HG02973 (cell line): Measurements from ENCODE around the gene ALOX12B.

Experiments
- ATAC-seq: cut with Tn5 transposase; IDR thresholded peaks from one replicate; pipeline ENCODE4 v1.9.1; 2021; ENCODE audit warnings: moderate library complexity; ENCODE audit not compliant: unreplicated experiment

ALOX12B gene

DNA sequence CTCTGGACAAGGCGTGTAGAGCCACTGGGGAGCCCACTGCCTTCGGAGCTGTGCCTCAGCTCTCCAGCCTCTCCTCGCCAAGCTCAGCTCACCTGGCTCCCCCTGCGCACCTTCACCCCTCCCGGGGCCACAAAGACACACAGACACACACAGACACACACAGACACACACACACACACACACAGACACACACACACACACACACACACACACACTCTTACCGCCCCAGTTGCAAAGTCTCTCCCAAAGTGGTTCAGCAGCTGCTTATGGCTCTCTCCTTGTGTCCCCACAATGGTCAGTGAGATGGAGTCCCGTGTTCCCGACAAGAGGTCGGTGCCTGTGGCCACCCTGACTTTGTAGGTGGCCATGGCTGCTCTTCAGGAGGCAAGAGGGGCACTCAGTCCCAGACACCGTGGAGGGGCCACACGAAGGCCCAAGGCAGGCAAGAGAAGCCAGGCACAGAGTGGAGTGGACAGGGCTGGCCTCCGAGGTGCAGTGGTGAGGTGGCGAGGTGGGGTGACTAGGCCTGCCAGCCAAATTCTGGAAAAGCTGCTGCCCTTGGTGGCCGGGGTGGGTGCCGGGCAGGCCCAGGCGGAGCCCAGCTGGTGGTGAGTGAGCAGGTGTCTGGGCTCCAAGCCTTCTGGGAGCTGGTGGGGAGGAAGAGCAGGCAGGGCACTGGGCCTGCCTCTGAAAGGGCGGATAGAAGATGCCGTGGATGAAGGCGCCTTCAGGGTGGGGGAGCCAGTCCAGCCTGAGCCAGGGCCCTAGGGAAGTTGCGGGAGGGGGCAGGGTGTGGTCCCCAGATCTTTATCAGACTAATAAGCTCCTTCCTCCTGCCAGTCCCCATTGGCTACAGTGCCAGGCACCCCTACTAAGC is at the start of gene ALOX12B:
ALOX12B (minus strand) TSS at position 642 of the 877 bp plus-strand sequence; CDS start at position 368, 274 bp downstream.
- ATAC-seq = no peak

- ATAC-seq = no peak
Observed at GRCh38 chr17:8133941-8134340, 46.4 kb upstream of the ALOX12B start.

DNA sequence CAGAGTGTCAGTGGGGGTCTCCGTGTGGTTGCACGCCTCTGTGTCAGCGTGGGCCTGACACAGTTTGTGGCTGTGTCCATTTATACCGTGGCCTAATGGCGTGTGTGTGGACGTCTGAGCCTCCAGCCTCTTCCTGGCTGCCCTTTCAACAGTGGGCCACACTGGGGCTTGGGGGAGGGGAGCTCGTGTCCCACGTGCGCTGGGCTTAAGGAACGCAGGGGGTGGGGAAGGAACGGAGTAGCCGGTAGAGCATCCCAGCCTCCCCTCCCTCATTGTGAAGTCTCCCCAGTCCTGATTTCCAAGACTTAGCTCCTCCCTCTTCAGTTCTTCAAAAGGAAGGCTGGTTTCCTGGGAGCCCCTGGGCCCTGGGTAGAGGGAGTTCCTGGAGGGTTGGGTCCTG is 45.9 kb upstream of the ALOX12B start:
- no peak for ATAC-seq

- ATAC-seq = no peak
Observed at GRCh38 chr17:8131844-8132441, 44.4 kb upstream of the ALOX12B start.

DNA sequence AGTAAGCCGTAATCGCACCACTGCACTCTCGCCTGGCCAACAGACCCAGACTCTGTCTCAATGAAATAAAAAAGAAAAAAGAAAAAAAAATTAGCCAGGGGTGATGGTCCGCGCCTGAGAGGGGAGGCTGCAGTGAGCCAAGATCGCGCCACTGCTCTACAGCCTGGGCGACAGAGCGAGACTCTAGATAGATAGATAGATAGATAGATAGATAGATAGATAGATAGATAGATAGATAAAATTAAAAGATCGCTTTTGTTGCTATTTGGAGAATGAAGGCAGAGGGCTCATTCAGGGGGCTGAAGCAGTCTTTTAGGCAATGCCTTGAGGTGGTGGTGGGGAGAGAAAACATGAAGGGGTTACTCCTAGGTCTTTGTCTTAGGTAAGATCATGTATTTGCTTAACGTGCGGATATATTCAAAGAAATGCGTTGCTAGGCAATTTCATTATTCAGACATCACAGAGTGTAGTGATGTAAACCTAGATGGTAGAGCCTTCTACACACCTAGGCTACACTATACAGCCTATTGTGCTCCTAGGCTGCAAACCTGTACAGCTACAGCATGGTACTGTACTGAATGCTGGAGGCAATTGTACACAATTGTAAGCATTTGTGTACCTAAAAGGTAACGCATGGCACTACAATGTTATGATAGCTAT is 40.7 kb upstream of the ALOX12B start:
- no peak for ATAC-seq

- no peak for ATAC-seq
Observed at GRCh38 chr17:8126491-8127066, 39.1 kb upstream of the ALOX12B start.

- no peak for ATAC-seq
Observed at GRCh38 chr17:8125947-8126490, 38.5 kb upstream of the ALOX12B start.

DNA sequence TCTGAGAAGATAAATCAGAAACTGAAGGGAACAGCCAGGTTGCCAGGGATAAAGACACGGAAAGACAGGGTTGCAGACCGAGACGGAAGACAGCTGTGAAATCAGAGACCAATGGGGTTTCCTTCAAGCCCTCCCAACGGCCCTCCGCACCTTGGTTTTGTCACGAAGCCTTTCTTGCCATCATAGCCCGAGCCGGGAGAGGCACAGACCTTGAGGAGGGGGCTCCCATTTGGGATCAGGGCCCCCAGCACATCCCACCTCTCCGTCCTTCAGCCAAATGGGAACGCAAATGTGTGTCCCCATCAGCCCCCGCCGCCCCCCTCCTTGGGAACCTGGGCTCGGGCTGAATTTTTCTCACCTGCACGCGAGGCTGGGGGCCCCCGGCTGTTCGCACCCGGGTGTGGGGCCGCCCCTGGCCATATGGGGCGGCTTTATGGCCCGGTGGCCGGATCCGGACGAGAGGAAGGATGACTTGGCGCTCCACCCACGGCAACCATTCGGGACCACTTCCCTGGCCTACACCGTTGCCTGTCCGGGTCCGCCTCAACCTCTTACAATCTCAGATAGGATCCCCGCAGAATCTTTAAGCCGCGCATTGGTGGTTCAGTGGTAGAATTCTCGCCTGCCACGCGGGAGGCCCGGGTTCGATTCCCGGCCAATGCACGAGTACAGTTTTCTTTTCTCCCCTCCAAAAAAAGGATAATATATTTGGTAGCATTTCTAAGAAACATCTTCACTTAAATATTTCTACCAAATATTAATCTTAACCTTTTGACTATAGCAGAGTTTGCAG is 37.8 kb upstream of the ALOX12B start:
- no peak for ATAC-seq

DNA sequence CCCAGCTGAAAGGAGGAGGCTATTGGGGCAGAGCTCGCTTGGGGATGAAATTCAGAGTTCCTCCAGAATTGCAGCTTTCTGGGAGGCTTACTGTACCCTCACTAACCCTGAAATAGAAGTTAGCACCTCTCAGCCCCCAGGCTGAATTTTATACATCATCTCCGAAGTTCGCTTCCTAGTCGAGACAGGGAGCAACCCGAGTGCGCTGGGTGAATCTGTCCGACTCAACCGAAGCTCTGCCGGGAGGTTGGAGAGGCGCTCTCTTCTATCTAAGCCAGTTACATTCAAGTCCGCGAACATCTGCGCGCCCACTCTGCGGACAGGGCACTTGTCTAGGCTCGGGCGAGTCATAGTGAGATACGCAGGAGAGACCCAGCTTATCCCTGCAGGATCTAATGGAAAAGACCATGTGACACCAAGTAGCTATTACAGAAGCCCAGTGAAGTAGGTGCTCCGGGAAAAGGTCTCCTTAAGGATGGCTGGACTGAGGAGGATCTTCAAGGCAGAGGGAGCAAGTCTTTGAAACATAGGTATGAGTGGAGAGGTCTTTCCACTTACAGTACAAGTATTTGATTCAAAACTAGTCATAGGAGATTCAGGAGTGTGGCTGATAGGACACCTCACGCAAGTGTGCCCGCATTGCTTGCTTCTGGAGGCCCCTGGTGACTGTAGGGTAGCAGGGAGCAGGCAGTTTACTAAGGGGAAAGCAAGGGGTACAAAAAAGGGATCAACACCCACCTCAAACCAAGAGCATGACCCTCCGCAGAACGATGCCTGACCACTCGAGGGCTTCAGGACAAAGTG is 37.0 kb upstream of the ALOX12B start:
- no peak for ATAC-seq

GRCh38 chr17:8123695-8124349 is 36.3 kb upstream of the ALOX12B start, which contains the start of gene HES7:
Gene HES7, minus strand, starts transcription at chr17:8124106. Its CDS starts 22 bp downstream, at chr17:8124084.
- no peak for ATAC-seq

- ATAC-seq = no peak
Observed at GRCh38 chr17:8122924-8123694, 35.6 kb upstream of the ALOX12B start.

- ATAC-seq = no peak
Observed at GRCh38 chr17:8122422-8122923, 35.0 kb upstream of the ALOX12B start.

DNA sequence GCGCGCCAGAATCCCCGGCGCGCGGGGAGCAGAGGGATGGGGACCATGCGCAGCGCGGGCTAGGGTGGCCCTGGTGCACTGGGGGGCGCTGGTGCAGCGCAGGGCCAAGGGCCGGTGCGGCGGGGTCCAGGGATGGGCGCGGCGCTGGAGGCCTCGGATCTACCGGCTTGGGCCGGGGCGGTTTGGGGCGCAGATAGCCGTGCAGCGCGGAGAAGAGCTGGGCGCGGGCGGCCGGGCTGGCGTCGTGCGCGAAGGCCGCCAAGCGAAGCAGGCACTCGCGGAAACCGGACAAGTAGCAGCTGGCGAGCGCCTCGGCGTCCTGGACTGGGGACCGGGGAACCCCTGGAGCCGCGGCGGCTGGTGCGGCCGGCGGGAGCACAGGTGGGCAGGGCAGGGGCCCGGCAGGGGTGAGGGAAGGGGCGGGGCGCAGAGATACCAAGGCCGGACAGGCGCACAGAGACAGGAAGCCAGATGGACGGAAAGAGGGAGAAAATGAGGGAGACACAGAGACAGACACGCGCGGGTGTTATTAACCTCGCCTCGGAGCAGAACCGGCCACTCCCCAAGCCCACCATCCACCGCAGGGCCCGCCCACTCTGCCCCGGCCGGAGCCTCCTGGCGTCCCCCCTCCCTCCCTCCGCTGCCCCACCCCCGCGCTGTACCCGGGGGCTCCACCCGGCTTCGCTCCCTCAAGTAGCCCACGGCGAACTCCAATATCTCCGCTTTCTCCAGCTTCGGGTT is 34.3 kb upstream of the ALOX12B start:
- no peak for ATAC-seq

DNA sequence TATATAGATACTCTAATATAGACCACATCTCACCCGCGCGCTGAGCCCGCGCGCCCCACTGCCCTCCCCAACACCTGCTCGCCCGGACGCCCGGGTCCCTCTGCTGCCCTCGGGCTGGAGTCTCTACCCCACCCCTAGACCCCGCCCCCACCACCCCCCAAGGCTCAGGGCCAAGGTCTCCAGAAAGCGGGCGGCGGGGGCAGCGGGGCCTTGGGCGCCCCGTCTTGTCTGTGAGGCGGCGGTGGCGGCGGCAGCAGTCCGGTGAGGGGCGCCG is 33.8 kb upstream of the ALOX12B start:
- no peak for ATAC-seq

DNA sequence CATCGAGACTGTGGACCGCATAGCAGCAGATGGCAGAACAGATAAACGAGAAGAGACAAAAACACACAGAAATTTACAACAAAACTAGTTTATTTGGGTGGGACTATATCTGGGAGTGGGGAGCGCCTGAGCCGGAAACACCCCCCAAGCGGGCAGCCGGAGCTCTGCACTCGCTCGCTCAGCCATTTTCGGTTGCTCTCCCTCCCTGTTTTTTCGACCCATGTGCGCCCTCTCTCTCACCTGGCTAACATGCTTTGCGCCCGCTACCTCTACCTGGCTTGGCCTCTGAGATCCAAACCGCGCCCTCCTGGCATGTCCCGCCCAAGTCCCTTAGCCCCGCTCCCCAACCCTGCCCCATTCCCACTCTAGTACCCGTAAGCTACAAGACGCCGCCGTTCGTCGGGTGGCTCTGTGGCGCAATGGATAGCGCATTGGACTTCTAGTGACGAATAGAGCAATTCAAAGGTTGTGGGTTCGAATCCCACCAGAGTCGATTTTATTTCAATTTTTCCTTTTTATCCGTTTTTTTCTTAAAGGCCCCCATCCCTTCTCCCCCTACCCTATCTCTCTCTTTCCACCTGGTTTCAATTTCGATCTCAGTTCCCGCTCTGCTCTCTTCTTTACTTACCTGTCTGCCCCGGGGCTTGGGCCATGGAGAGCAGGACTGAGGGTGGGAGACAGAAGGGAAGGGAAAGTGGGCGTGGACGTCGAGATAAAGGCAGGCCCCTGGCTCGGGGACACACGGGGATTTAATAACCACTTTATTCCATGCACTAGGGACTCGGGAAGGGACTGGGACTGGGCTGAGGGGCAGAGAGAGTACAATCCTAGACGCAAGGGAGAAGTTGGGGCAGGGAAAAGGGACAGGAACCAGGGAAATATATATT is 33.2 kb upstream of the ALOX12B start:
- no peak for ATAC-seq
